Fibroblast of peridontal ligament (primary cell): ENCODE data around the gene POMP.
A peak's percentile ranks its signal among the peaks of the same experiment; 100 is the strongest.
"Not testable (repeated sequence)": the region's sequence is repeated elsewhere in the genome, so short reads cannot be mapped to it uniquely, and the experiment has no call there.

Source experiments
- DNase-seq: peaks from one replicate; pipeline ENCODE4 v3.0.0-alpha.2; 2010; ENCODE audit errors: extremely low read depth

POMP gene

GRCh38 chr13:28637714-28638355 is 21.1 kb upstream of the POMP start:
- DNase-seq, result peak; percentile 18

- DNase-seq, result no peak
These were observed 20.2 kb upstream of the POMP start for GRCh38 chr13:28638756-28639155.

GRCh38 chr13:28640861-28641599 is 17.9 kb upstream of the POMP start:
- DNase-seq, result no peak

GRCh38 chr13:28641600-28641926 is 17.4 kb upstream of the POMP start:
- DNase-seq, result no peak

GRCh38 chr13:28650284-28650683 is 8.6 kb upstream of the POMP start:
- no peak for DNase-seq

- DNase-seq, result no peak
These were observed 7.0 kb upstream of the POMP start for GRCh38 chr13:28651810-28652401.

- DNase-seq, result no peak
These were observed 5.8 kb upstream of the POMP start for GRCh38 chr13:28653111-28653510.

GRCh38 chr13:28654276-28654675 is 4.7 kb upstream of the POMP start:
- peak; percentile 85 for DNase-seq

- peak; percentile 70 for DNase-seq
These were observed 3.4 kb upstream of the POMP start for GRCh38 chr13:28655561-28655960.

GRCh38 chr13:28657784-28658538 is 969 bp upstream of the POMP start:
- peak; percentile 67 for DNase-seq

- DNase-seq, result no peak
These were observed 463 bp upstream of the POMP start for GRCh38 chr13:28658539-28658795.

- DNase-seq, result peak; percentile 77
These were observed 666 bp downstream of the POMP start for GRCh38 chr13:28659621-28659970.

GRCh38 chr13:28666897-28667488 is 8.1 kb downstream of the POMP start:
- no peak for DNase-seq

GRCh38 chr13:28671126-28671792 is 12.3 kb downstream of the POMP start:
- no peak for DNase-seq

GRCh38 chr13:28678809-28679208 is 19.9 kb downstream of the POMP start:
- peak; percentile 36 for DNase-seq

GRCh38 chr13:28679628-28680027 is 20.7 kb downstream of the POMP start:
- DNase-seq, result peak; percentile 52

GRCh38 chr13:28680541-28680940 is 21.6 kb downstream of the POMP start:
- no peak for DNase-seq

GRCh38 chr13:28683169-28683568 is 24.2 kb downstream of the POMP start:
- DNase-seq, result not testable (repeated sequence)

GRCh38 chr13:28684257-28684656 is 25.3 kb downstream of the POMP start:
- DNase-seq, result no peak

- no peak for DNase-seq
These were observed 26.2 kb downstream of the POMP start for GRCh38 chr13:28685114-28685513.

- no peak for DNase-seq
These were observed 27.0 kb downstream of the POMP start for GRCh38 chr13:28685892-28686291.
